Measurements from ENCODE around the gene RARA.
A peak's percentile ranks its signal among the peaks of the same experiment; 100 is the strongest.

RARA gene

GRCh38 chr17:40316571-40317344 lies 7.8 kb downstream of the RARA start:
- no peak for DNase-seq

GRCh38 chr17:40317345-40317873 lies 8.4 kb downstream of the RARA start:
- no peak for DNase-seq

DNA sequence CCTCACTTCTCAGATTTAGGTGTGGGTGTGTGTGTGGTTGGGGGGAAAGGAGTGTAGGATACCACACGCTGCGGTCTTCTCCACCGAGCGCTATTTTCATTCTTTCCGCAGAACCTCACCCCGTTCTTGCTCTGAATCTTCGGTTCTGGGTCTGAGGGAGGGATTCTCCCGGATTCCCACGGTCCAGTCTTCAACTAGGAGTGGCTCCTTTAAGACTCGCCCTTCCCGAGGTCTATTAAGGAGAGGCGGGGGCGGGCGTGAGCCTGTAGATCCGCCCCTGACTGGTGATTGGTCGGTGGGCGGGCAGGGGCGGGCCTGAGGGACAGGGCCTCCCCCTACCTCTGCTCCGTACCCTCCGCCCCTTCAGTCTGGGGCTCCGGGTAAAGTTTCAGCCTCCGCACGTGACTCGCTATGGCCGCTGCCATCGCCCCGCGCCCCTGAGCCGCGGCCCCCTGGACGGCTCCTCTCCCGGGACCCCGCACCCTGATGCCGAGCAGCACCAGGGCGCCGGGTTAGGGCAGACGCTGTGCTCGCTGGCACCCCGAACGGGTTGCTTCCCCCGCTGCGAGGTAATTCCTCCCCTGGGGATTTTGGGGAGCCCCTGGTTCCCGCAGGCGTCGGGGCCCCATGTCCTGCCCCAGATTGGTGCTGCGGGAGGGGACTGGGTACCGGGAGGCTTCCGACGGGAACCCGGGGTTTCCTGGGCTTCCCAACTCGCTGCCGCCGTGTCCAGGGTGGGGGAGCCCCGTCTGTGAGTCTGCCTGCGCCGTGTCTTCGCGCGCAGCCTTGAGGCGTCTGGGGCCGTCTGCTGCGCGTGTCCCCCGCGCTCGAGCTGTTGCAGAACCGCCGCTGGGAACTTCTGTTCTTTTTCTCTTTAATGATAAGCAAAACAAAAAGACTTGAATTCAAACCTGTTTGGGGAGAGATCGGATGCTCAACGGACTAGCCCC lies 9.2 kb downstream of the RARA start:
- peak; percentile 82 for DNase-seq

- no peak for DNase-seq
Measured at GRCh38 chr17:40318830-40319391, 9.9 kb downstream of the RARA start.

DNA sequence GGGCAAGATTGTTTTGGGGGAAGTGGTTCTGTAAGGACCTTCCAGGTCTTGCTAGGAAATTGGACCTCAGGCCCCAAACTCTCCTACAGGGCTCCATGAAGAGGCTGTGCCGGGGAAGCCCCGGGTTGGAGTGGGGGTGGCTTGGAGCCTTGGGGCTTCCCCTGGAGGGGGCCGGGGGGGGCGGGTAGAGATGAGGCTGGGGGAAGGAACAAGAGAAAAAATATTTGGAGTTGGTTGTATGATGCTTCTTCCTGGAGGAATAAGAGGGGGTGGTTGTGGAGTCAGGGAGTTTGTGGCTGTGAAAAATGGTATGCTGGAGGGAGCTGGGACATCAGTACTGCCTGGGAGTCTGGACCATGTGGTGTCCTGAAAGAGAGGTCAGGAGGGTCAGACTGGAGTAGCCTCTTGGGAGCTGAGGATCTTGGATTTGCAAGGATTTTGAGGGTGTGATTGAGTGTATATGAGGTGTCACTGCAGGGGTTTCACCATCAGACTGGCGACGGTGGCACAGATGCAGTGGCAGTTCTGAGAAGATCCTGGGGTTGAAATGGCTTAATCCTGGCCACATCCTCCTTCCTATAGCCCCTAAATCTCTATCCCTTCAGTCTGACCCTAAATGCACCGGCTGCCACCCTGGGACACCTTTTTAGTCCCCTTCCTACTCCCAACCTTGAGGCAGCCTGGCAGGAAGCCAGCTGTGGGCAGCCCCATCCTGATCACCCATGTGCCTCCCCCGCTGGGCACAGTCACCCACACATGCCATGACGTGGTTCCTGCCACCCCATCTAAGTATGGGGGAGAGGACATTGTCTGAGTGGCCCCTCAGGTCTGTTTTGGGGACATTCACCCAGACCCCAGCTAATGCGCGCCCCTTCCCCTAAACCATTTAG lies 10.9 kb downstream of the RARA start:
- DNase-seq, result no peak

DNA sequence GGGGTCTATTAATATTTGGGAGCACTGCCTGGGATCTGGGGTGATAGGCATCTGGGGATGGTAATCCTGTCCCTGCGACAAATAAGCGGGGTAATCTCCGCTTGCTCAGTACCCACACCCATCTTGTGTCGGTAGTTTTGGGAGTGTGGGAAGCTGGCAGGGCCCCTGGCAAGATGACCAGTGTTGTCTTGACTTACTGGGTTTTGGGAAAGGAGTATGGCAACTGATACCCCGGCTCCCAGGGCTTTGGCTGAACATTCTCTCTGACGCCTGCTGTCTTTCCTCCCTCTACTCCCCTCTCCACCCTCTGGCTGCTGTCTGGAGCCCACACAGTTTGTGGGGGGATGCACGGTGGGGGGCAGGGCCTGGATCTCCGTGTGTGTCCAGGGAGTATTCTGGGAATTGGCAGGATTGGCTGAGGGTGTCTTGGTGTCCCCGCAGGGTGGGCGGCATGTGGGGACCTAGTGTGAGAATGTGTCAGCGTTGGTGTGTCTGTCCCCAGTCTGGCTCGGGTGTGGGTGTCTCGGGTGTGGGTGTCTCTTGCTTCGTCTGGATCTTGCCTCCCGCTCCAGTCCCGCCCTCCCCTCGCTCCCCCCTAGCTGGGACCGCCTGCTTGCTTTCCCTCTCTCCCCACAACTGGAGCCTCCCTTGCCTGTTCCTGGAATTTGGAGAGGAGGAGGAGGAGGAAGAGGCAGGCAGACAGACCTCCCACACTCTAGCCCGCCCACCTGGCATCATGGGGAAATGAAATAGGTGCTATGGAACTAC lies 12.0 kb downstream of the RARA start:
- DNase-seq, result no peak

DNA sequence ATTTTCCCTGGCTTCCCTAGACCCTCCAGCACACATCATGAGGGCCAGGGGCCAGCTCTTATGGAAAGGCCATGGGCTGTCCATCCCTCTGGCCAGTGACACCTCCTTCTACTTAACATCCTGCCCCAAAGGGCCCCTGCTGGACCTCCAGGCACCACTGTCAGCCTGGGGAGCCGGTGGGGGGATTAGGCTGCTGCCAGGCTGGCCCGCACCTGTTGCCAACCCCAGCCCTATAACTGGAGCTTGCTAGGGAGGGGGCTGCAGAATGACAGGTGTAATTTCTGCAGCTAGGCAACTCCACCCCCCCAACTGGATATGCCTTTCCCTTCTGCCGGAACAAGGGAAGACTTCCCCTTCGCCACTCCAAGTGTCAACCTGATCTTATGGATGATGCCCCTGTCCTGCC lies 12.5 kb downstream of the RARA start:
- no peak for DNase-seq

DNA sequence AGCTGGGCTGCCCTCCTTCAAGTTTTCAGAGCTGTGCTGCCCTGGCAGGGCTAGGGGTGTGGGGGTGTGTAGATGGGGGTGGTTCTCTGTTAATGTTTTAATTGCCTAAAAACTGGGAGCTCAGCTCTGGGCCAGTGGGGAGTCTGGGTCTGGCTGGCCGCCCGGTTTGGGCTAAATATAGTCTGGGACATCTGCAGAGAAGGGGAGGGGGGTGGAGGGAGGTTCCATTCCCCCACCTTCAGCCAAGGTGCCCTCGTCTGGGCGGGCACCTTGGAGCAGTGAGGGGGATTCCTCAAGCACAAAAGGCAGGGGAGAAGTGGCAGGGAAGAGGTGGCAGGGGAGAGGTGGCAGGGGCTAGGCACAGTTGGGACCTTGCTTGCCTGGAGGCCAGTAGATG lies 13.0 kb downstream of the RARA start:
- peak; percentile 16 for DNase-seq

- DNase-seq, result no peak
Measured at GRCh38 chr17:40322358-40323315, 13.7 kb downstream of the RARA start.

DNA sequence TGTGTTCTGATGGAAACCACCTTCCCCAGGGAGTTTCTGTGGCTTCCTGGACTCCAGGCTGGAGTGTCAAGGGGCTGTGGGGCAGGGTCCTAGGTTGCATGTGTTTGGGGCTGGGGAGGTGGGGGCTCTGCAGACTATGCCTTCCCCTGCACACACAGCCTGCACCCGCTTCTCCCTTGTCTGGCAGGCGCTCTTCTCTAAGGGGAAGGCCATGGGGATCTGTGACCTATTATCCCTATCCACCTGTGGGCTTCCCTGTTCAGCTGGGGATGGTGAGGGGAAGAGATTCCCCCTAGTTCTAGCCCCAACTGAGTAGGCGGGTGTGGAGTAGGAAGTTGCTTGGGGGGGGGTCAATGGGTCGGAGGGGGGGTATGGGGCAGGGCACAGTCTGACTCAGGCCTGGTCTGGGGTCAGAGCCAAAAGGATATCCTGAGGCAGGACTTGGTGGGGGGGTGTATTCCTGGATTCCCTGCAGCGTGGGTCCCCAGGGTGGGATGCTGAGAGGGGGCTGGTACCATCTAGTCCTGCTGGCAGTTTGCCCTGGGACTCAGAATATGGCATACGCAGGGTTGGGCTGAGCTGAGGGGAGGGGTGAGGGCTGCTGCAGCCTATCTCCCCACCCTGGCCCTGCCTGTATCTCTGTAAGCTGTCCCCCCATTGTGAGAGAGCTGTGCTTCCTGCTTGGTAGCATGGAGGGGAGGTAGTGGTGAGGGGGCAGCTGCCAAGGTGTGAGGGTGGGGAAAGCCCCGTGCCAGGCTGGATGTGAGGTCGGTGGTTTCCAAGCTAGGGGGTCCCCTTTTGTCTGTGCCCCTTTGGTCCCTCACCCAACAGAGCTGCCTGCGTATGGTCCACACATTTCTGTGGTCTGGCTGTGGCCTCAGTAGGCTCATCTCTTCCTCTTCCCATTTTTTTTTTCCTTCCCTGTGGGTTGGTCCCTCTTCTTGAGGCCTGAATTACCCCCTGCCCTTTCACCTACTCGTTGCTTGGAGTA lies 14.7 kb downstream of the RARA start:
- DNase-seq, result no peak

DNA sequence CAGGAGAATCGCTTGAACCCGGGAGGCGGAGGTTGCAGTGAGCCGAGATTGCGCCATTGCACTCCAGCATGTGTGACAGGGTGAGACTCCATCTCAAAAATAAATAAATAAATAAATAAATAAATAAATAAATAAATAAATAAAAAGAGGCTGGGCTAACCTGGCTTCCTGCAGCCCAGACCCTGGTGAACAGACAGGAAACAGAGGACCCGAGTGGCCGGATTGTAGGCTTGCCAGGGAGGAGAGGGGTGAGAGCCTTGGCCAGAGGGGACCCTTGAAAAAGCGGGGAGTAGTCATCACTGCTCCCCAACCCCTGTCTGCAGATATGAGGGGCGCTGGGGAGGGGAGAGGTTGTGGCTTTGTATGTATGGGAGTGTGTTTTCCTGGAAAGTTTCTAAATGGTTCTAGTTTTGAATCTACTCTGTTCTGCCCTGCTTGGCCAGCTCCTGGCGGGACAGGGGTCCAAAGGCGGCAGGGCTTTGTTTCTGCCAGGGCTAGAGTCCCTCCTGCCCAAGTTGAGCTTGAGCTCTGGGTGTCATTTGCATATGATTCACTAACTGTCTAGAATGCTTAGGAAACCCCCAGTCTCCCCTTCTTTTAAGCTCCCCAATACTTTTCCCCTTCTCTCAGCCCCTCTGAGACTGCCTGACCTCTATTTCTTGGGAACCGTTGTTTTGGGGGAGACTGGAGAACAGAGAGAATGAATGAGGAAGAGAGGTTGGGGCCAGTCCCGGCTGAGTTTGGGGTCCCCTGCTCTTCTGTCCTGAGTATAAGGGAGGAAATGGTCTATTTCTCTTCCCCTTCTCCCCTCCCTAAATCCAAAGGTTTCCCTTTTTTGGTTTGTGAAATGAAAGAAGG lies 16.4 kb downstream of the RARA start:
- no peak for DNase-seq

- DNase-seq, result no peak
Measured at GRCh38 chr17:40326014-40326831, 17.2 kb downstream of the RARA start.

DNA sequence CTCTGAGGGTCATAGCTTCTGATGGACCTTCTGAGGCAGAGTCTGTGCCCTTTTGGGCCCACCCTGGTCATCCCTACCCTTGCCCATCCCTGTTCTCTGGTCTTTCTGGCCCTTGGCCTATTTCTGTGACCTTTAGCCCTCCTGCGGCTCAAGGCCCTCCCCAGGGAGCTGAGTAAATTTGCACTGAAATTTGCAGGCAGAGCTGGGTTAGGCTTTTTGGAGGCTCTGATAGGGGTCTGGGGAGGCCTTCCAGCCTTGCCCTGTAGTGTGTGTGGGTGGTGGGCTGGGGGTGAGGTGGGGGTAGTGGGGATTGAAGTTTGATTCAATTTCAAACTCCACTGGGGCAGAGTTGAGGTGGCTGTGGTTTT lies 17.8 kb downstream of the RARA start:
- no peak for DNase-seq

DNA sequence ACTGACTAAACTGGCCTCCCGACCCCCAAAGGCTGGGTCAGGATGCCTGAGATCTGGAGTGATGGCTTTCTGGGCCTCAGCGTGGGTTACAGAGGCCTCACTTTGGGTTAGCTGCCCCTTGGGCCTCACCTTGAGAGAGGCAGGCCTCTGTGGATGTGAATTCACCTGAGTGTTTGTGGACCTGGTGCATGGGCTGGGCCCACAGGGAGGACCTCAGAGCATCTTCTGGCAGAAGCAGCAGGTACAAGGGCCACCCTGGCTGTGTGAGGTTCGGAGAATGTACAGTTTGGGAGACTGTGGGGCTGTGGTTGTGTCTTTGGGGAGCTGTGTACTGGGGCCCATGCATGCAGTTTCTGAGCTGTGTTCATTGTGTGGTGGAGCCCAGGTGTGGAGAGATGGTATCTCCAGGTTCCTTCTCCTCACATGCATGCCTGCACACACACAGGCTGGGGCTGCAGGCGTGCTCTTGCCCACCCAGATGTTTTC lies 18.3 kb downstream of the RARA start:
- DNase-seq, result no peak

GRCh38 chr17:40327735-40328385 lies 18.9 kb downstream of the RARA start:
- DNase-seq, result no peak

GRCh38 chr17:40328386-40328766 lies 19.4 kb downstream of the RARA start:
- no peak for DNase-seq

All from NCI-H446 treated with DMSO at 0.1 percent for 48 hours (cell line).